OCI-LY1 (cell line): Measurements from ENCODE around the gene F2R.

ENCODE experiments used
- EZH2 ChIP-seq: fragments of 200-600 bp; sonication (generic), shearing (Covaris generic); IDR thresholded peaks from 2 replicates; pipeline ENCODE4 v1.8.0; 2017; ENCODE audit warnings: borderline replicate concordance, mixed run types, mild to moderate bottlenecking, antibody characterized with exemption, low read length, moderate library complexity, mixed read lengths
- TF ChIP-seq, protein P1 (sequence below): fragments of 200-600 bp; sonication (generic), shearing (Covaris generic); IDR thresholded peaks from 2 replicates; pipeline ENCODE4 v1.5.1; 2017; ENCODE audit warnings: mild to moderate bottlenecking, antibody characterized with exemption, low read length, moderate library complexity, mixed read lengths

- no peak for TF ChIP-seq EZH2
- TF ChIP-seq, protein P1, sequence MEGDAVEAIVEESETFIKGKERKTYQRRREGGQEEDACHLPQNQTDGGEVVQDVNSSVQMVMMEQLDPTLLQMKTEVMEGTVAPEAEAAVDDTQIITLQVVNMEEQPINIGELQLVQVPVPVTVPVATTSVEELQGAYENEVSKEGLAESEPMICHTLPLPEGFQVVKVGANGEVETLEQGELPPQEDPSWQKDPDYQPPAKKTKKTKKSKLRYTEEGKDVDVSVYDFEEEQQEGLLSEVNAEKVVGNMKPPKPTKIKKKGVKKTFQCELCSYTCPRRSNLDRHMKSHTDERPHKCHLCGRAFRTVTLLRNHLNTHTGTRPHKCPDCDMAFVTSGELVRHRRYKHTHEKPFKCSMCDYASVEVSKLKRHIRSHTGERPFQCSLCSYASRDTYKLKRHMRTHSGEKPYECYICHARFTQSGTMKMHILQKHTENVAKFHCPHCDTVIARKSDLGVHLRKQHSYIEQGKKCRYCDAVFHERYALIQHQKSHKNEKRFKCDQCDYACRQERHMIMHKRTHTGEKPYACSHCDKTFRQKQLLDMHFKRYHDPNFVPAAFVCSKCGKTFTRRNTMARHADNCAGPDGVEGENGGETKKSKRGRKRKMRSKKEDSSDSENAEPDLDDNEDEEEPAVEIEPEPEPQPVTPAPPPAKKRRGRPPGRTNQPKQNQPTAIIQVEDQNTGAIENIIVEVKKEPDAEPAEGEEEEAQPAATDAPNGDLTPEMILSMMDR: no peak
Observed at GRCh38 chr5:76705574-76705973, 10.4 kb upstream of the F2R start.
